Upper lobe of right lung (tissue), 1 donor: Measurements from ENCODE around the gene MRPL32. TPM values are rescaled to one million over a fixed set of nuclear protein-coding genes. Genes with fewer than 3 reads are reported as not detected.

ENCODE experiments used
- ATAC-seq: fragments of 200-7000 bp; cut with Tn5 transposase; one replicate; pipeline ENCODE4 v1.9.1; 2020; ENCODE audit warnings: mild to moderate bottlenecking, moderate library complexity
- DNase-seq: peaks from one replicate; pipeline ENCODE4 v3.0.0-alpha.2; 2020
- H3K27ac ChIP-seq: fragments of 200-600 bp; one replicate; pipeline ENCODE4 v1.8.0; 2022
- H3K27me3 ChIP-seq: fragments of 200-600 bp; one replicate; pipeline ENCODE4 v1.8.0; 2022; ENCODE audit warnings: mild to moderate bottlenecking
- H3K36me3 ChIP-seq: fragments of 200-600 bp; one replicate; pipeline ENCODE4 v1.8.0; 2022
- H3K4me1 ChIP-seq: fragments of 200-600 bp; one replicate; pipeline ENCODE4 v1.8.0; 2022
- H3K4me3 ChIP-seq: fragments of 200-600 bp; one replicate; pipeline ENCODE4 v1.8.0; 2022; ENCODE audit warnings: mild to moderate bottlenecking
- H3K9me3 ChIP-seq: fragments of 200-600 bp; one replicate; pipeline ENCODE4 v1.8.0; 2022
- intact Hi-C: fragments of 100-400 bp; cut with DNase I; formaldehyde crosslinking; loops from one replicate; pipeline ENCODE4 v1.11.0; 2022
- total RNA-seq: library from RNA; stranded (reverse); fragmentation: NEBNext Ultra II Directional; extraction: Animal tissue kit (Norgen Biotek cat#: 25700); gene quantifications from one replicate; pipeline ENCODE4 v1.2.1, GENCODE V29; 2021
- TF ChIP-seq, protein P1 (sequence below): fragments of 200-600 bp; IDR thresholded peaks from one replicate; pipeline ENCODE4 v1.8.0; 2022; ENCODE audit warnings: antibody characterized with exemption
- donor health status: DM: no; HTN: yes; CAD: no; lungs with severe emphysema.

The MRPL32 gene
- total RNA-seq, 1 donor from 2014 or later, result 44.8 TPM

DNA sequence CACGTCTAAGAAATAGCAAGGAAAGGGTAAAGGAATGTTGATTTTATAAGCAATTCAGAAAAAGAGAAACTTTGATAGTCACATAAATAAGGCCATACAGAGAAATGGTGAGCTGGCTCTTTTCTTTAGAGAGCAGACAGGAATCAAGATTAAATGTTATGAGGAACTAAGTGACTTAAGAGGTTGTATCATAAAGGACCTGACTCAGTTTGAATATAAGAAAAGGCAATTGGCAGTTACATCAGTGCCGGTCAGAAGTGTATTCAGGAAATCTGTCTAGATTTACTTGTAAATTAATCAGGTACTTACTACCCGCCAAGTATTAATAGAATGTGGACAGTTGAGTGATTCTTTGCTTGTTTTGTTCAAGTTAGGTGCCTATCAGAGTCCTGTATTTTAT is 2.1 kb downstream of the MRPL32 start:
- no peak overlapping the region for H3K4me3 ChIP-seq
- DNase-seq (no peak), ATAC-seq (no peak)
- H3K27me3 ChIP-seq, result no peaks in the 10 kb centered on the region
- peaks cover 43% of the 10 kb centered on the region for H3K36me3 ChIP-seq
- TF ChIP-seq, protein P1, sequence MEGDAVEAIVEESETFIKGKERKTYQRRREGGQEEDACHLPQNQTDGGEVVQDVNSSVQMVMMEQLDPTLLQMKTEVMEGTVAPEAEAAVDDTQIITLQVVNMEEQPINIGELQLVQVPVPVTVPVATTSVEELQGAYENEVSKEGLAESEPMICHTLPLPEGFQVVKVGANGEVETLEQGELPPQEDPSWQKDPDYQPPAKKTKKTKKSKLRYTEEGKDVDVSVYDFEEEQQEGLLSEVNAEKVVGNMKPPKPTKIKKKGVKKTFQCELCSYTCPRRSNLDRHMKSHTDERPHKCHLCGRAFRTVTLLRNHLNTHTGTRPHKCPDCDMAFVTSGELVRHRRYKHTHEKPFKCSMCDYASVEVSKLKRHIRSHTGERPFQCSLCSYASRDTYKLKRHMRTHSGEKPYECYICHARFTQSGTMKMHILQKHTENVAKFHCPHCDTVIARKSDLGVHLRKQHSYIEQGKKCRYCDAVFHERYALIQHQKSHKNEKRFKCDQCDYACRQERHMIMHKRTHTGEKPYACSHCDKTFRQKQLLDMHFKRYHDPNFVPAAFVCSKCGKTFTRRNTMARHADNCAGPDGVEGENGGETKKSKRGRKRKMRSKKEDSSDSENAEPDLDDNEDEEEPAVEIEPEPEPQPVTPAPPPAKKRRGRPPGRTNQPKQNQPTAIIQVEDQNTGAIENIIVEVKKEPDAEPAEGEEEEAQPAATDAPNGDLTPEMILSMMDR, result no peak
- H3K9me3 ChIP-seq, result no peaks in the 10 kb centered on the region
- H3K4me1 ChIP-seq, result peaks cover 26% of the 10 kb centered on the region
- intact Hi-C loops, result no loop called here
- no peak overlapping the region for H3K27ac ChIP-seq

DNA sequence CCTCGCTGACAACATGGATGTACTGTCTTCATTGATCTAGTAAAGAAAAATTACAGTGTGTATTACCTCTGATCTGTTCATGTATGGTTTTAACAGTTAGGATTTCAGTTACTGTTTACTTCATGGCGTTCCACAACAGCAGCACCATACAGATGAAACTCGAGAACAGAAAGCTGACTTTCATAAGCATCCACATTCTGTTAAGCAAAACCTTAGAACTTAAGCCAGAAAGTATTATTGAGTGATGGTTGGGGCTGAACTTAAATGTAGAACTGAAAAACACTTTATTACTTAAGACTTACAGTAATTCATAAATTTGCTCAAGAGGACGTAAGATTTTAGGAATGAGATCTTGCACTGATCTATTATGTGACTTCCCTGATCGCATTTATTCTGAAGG is 3.7 kb downstream of the MRPL32 start:
- Histone ChIP-seq H3K4me3 (no peak overlapping the region), H3K36me3 (peaks cover 54% of the 10 kb centered on the region), H3K27me3 (no peaks in the 10 kb centered on the region), H3K4me1 (peaks cover 12% of the 10 kb centered on the region), H3K9me3 (no peaks in the 10 kb centered on the region), H3K27ac (no peak overlapping the region)
- DNase-seq (no peak), ATAC-seq (no peak)
- intact Hi-C loops, result no loop called here
- TF ChIP-seq, protein P1, result no peak

DNA sequence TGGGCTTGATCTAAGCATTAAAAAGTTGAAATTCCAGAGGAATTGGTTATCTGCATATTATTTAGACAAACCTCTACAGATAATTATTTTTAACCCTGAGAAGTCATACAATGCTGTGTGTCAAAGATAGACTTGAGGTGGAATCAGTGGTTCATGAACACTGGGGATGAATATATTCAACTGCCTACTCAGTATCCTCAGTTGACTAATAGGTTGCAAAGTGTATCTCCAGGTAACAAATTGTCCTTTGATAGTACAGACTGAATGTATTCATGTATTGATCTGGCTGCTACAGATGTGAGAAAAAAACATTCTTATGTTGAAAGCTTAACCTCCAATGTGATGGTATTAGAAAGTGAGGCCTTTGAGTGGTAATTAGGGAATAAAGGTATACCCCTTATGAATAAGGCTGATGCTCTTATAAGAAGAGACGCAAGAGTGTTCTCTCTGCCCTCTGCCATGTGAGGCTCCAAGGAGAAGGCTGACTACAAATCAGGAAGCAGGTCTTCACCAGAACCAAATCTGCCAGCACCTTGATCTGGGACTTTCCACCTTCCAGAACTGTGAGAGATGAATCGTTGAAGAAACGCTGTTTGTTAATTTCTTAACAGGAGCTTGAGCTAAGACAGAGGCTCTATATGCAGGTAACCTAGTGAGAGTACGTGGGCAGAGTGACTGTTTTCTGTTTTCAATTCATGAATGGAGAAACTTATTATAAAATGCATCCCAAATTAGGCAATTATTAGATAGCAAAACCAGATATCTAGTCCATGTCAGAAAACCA is 7.5 kb downstream of the MRPL32 start:
- TF ChIP-seq, protein P1, result no peak

DNA sequence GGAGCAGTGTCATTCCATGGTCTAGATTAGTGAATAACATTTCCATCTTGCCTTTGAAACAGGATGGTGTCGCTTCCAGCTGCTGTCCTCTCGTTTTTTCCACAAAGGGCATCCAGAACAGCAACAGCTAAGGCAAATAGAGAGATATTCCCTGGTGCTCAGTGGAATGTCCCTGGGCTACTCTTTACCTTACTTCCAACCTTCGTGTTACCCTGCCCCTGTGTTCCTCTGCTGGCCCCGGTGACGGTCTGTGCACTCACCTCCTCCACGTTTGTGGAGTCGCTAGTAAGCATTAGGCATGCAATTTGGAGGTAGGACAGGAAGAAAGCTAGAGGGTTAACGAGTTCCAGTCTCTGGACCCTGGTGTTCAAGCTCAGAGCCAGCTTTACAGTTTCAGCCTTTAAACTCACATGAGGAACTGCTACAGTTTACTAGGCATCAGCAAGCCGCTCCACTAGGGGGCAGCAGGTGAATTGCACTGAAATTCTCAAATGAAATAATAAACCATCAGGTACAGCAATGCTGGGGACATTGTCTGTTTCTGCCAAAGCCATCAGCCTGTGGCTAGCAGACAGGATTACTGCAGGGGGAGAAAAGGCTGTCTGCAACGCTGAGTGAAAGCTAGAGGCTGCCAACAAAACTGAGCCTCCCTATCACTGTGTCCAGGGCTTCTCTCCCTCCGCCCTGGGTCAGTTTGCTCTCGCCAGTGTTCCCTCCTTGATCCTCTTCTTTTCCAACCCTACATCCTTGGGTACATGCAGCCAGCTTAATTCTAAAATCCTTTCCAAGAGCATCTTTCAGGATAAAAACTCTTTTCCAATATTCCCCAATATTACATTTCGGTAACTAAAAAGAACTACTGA is 9.0 kb downstream of the MRPL32 start:
- peak; percentile 90 for ATAC-seq
- Histone ChIP-seq H3K4me3 (no peak overlapping the region), H3K27me3 (no peaks in the 10 kb centered on the region), H3K9me3 (no peaks in the 10 kb centered on the region), H3K36me3 (peaks cover 39% of the 10 kb centered on the region), H3K27ac (no peak overlapping the region), H3K4me1 (no peaks in the 10 kb centered on the region)
- intact Hi-C loops, result loop anchor here (10.0 kb wide), 1 partner anchor 324 kb away; no protein-coding TSS in a partner anchor
- DNase-seq, result peak; percentile 84
- TF ChIP-seq, protein P1, result peak; percentile 87

More for the DNA sequence above, 7.5 kb downstream of the MRPL32 start:
- H3K27me3 ChIP-seq, result no peaks in the 10 kb centered on the region
- H3K36me3 ChIP-seq, result peaks cover 54% of the 10 kb centered on the region
- ATAC-seq (no peak), DNase-seq (no peak)
- intact Hi-C loops, result loop anchor here (10.0 kb wide), 1 partner anchor 325 kb away; no protein-coding TSS in a partner anchor
- no peak overlapping the region for H3K27ac ChIP-seq
- H3K9me3 ChIP-seq, result no peaks in the 10 kb centered on the region
- H3K4me1 ChIP-seq, result no peaks in the 10 kb centered on the region
- H3K4me3 ChIP-seq, result no peak overlapping the region

DNA sequence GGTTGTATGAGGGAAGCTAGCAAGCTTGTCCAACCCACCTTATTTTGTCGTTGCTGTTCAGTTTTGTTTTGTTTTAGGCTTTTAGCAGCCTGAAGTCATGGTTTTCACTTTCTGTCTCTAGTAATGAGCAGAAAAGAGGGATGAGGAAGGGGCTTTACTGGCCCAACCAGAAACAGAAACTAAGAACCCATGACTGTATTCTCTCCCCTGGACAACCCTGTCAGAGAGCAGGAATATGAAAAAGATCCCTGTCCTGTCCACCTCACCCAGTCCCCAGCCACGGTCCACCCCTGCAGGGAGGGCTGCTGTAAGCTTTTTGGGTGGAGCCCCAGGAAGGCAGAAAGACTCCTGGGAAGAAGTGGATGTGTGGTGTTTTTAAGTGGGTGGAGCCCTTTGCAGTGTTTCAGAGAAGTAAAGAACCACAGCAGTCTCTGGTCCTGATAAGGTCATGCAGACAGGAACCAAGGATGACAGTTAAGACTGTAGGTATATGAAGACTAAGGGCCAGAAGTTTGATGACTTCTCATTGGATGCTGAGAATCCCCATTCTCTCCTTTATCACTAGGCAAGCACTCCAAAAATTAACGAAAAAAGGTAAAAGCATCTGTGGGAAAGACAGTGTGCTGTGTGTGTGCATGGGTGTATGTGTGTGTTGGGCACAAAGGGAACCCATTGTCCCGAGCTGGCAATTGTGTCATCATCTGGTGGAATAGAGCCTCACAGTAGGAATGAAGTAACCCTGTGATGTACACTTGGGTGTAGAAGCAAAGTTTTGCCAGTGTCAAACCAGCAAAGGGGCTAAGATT is 13.8 kb downstream of the MRPL32 start:
- intact Hi-C loops, result loop anchor here (10.0 kb wide), 1 partner anchor 319 kb away; no protein-coding TSS in a partner anchor
- H3K4me1 ChIP-seq, result no peaks in the 10 kb centered on the region
- no peak overlapping the region for H3K4me3 ChIP-seq
- no peaks in the 10 kb centered on the region for H3K27me3 ChIP-seq
- no peaks in the 10 kb centered on the region for H3K36me3 ChIP-seq
- no peaks in the 10 kb centered on the region for H3K9me3 ChIP-seq
- TF ChIP-seq, protein P1, result no peak
- no peak for DNase-seq
- H3K27ac ChIP-seq, result no peak overlapping the region
- peak; percentile 80 for ATAC-seq
